ENCODE measurements around the gene MYBPHL.

DNA sequence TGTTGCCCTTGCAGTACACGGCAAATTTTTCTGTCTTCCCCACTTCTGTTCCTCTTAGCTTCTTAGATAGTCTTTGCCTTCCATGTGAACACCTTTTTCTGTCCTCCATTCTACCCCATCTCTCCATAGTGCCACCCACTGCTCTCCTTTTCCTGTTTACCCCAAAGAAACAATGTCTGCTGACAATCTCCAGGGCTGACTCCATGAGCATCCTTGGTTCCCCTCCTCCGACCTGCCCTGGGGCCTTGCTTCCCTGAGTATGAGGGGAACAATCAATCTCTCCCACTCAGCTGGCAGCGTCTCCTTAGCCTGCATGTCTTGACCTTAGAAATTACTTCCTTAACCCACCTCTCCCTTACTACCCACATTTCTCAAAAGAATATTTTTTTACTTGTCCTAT, 12.3 kb upstream of the MYBPHL start:
- TF ChIP-seq TAF1 (IDR thresholded peaks at IDR 0.05; ENCODE audit: borderline replicate concordance, insufficient read depth, low read length) (no peak), POLR2AphosphoS5 (IDR thresholded peaks at IDR 0.05; ENCODE audit: low read depth, low read length) (no peak)
